Loucy (cell line): ENCODE data around the gene PFKL.

Experiments
- H2AFZ ChIP-seq: fragments of 200-600 bp; sonication (generic); 2 replicates; pipeline ENCODE4 v1.6.0; 2016; ENCODE audit warnings: antibody characterized with exemption, mild to moderate bottlenecking, low read length, moderate library complexity
- H3F3A ChIP-seq: fragments of 200-600 bp; 2 replicates; pipeline ENCODE4 v1.6.0; 2016; ENCODE audit warnings: antibody characterized with exemption, low read depth, mild to moderate bottlenecking
- H3K27me3 ChIP-seq: fragments of 200-600 bp; sonication (generic); 2 replicates; pipeline ENCODE4 v1.6.1; 2014; ENCODE audit warnings: low read length, mild to moderate bottlenecking; ENCODE audit not compliant: insufficient read depth, poor library complexity, severe bottlenecking
- H3K36me3 ChIP-seq: fragments of 200-600 bp; sonication (generic); 2 replicates; pipeline ENCODE4 v1.6.1; 2016; ENCODE audit warnings: low read length; ENCODE audit not compliant: insufficient read depth
- H3K4me1 ChIP-seq: fragments of 200-600 bp; sonication (generic); 2 replicates; pipeline ENCODE4 v1.5.1; 2014; ENCODE audit warnings: low read length, mild to moderate bottlenecking; ENCODE audit not compliant: insufficient read depth, poor library complexity, severe bottlenecking
- H3K4me2 ChIP-seq: fragments of 200-600 bp; sonication (generic); 2 replicates; pipeline ENCODE4 v1.6.0; 2014; ENCODE audit warnings: antibody characterized with exemption, low read length, low read depth, mild to moderate bottlenecking; ENCODE audit not compliant: poor library complexity, severe bottlenecking
- H3K4me3 ChIP-seq: fragments of 200-600 bp; sonication (generic); 2 replicates; pipeline ENCODE4 v1.5.1; 2014; ENCODE audit warnings: low read length, mild to moderate bottlenecking, mixed read lengths; ENCODE audit not compliant: poor library complexity, severe bottlenecking
- H3K79me2 ChIP-seq: fragments of 200-600 bp; sonication (generic); 2 replicates; pipeline ENCODE4 v1.6.1; 2014; ENCODE audit warnings: low read length; ENCODE audit not compliant: insufficient read depth
- H3K9ac ChIP-seq: fragments of 200-600 bp; sonication (generic); 2 replicates; pipeline ENCODE4 v1.6.0; 2014; ENCODE audit warnings: mild to moderate bottlenecking, low read depth, low read length, moderate library complexity; ENCODE audit not compliant: poor library complexity, severe bottlenecking
- H3K9me2 ChIP-seq: fragments of 200-600 bp; sonication (generic); replicated peaks from 2 replicates; pipeline ENCODE4 v1.6.1; 2016; ENCODE audit warnings: low read depth, low read length, mixed read lengths
- H3K9me3 ChIP-seq: fragments of 200-600 bp; sonication (generic); 2 replicates; pipeline ENCODE4 v1.6.1; 2014; ENCODE audit warnings: mild to moderate bottlenecking, antibody characterized with exemption, low read length, low read depth; ENCODE audit not compliant: insufficient read depth
- H4K20me1 ChIP-seq: fragments of 200-600 bp; sonication (generic); 2 replicates; pipeline ENCODE4 v1.6.0; 2014; ENCODE audit warnings: antibody characterized with exemption, low read length, mild to moderate bottlenecking; ENCODE audit not compliant: insufficient read depth, poor library complexity, severe bottlenecking
- CTCF ChIP-seq: fragments of 200-600 bp; sonication (generic); conservative IDR thresholded peaks from 2 replicates; pipeline ENCODE4 v1.5.1; 2014; ENCODE audit warnings: mild to moderate bottlenecking, antibody characterized with exemption, low read length
- EZH2phosphoT487 ChIP-seq: fragments of 200-600 bp; IDR thresholded peaks from 2 replicates; pipeline ENCODE4 v1.6.1; 2018; ENCODE audit warnings: antibody characterized with exemption, mild to moderate bottlenecking, moderate library complexity, borderline replicate concordance

The PFKL gene

GRCh38 chr21:44350773-44351481, 51.1 kb downstream of the PFKL start:
- Histone ChIP-seq H2AFZ (no peak overlapping the region), H3K4me2 (no peak overlapping the region), H3K9me2 (no peaks in the 10 kb centered on the region), H3K4me1 (no peaks in the 10 kb centered on the region), H3K79me2 (no peaks in the 10 kb centered on the region), H3K9me3 (no peaks in the 10 kb centered on the region), H3F3A (no peaks in the 10 kb centered on the region), H4K20me1 (no peaks in the 10 kb centered on the region), H3K36me3 (no peaks in the 10 kb centered on the region), H3K4me3 (no peak overlapping the region), H3K27me3 (no peaks in the 10 kb centered on the region), H3K9ac (no peak overlapping the region)
- TF ChIP-seq CTCF (no peak), EZH2phosphoT487 (no peak)

GRCh38 chr21:44351535-44352252, 51.8 kb downstream of the PFKL start:
- TF ChIP-seq CTCF, result no peak
- TF ChIP-seq EZH2phosphoT487, result no peak
- Histone ChIP-seq H3K79me2 (no peaks in the 10 kb centered on the region), H4K20me1 (no peaks in the 10 kb centered on the region), H3K9me2 (no peaks in the 10 kb centered on the region), H3F3A (no peaks in the 10 kb centered on the region), H3K36me3 (no peaks in the 10 kb centered on the region), H3K27me3 (no peaks in the 10 kb centered on the region), H3K9ac (no peak overlapping the region), H3K4me2 (no peak overlapping the region), H3K4me3 (no peak overlapping the region), H3K9me3 (no peaks in the 10 kb centered on the region), H3K4me1 (no peaks in the 10 kb centered on the region), H2AFZ (no peak overlapping the region)

- no peak overlapping the region for H3K9ac ChIP-seq
Observed at GRCh38 chr21:44352253-44352860, 52.5 kb downstream of the PFKL start.

More at GRCh38 chr21:44352253-44352860, 52.5 kb downstream of the PFKL start:
- Histone ChIP-seq H3K4me1 (no peaks in the 10 kb centered on the region), H3F3A (no peaks in the 10 kb centered on the region), H4K20me1 (no peaks in the 10 kb centered on the region), H3K27me3 (no peaks in the 10 kb centered on the region), H3K4me3 (no peak overlapping the region), H3K4me2 (no peak overlapping the region), H3K9me3 (no peaks in the 10 kb centered on the region), H2AFZ (no peak overlapping the region), H3K79me2 (no peaks in the 10 kb centered on the region), H3K9me2 (no peaks in the 10 kb centered on the region), H3K36me3 (no peaks in the 10 kb centered on the region)
- TF ChIP-seq CTCF (no peak), EZH2phosphoT487 (no peak)
